ENCODE measurements around the gene SLU7.

GRCh38 chr5:160398806-160399205 lies 20.1 kb downstream of the SLU7 start:
- TF ChIP-seq CTCF (IDR thresholded peaks at IDR 0.05; ENCODE audit: low read depth, low read length): no peak
- TF ChIP-seq EZH2phosphoT487 (IDR thresholded peaks at IDR 0.05; ENCODE audit: low read depth): no peak
